GM18868 (cell line): Measurements from ENCODE around the gene KREMEN1.
"Not testable (repeated sequence)": the region's sequence is repeated elsewhere in the genome, so short reads cannot be mapped to it uniquely, and the experiment has no call there.

Source experiments
- ATAC-seq: cut with Tn5 transposase; IDR thresholded peaks from one replicate; pipeline ENCODE4 v1.9.1; 2021; ENCODE audit warnings: mild to moderate bottlenecking, moderate library complexity; ENCODE audit not compliant: unreplicated experiment

KREMEN1 gene, protein sequence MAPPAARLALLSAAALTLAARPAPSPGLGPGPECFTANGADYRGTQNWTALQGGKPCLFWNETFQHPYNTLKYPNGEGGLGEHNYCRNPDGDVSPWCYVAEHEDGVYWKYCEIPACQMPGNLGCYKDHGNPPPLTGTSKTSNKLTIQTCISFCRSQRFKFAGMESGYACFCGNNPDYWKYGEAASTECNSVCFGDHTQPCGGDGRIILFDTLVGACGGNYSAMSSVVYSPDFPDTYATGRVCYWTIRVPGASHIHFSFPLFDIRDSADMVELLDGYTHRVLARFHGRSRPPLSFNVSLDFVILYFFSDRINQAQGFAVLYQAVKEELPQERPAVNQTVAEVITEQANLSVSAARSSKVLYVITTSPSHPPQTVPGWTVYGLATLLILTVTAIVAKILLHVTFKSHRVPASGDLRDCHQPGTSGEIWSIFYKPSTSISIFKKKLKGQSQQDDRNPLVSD

DNA sequence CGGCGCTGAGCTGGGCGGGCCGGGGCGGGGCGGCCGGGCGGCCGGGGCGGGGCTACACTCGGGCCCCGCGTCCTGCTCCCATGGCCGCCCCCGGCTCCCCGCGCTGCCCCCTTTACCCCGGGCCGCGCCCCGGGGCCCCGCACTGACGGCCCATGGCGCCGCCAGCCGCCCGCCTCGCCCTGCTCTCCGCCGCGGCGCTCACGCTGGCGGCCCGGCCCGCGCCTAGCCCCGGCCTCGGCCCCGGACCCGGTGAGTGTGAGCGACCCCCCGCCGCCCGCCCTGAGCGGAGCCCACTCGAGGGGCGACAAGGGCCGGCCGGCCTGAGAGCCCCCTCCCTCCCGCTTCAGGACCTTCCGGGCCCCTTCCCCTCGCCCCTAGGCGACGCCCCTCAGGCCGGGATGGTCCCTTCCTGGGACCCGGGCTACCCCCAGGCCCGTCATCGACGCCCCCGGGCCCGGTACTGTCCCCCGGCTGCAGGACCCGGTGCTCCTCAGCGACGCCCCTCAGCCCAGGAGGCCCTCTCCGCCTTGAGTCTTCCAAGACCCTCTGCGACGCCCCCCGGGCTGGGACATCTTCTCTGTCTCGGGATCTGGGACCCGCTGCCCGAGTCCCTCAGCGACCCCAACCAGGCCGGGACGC is at the start of gene KREMEN1:
KREMEN1 (plus strand) TSS at position 57 of the 639 bp plus-strand sequence; CDS start at position 153, 96 bp downstream.
- ATAC-seq: no peak

GRCh38 chr22:29023172-29023796 is 49.6 kb upstream of the KREMEN1 start:
- no peak for ATAC-seq

- ATAC-seq: no peak
Measured at GRCh38 chr22:29026579-29026978, 46.3 kb upstream of the KREMEN1 start.

- ATAC-seq: no peak
Measured at GRCh38 chr22:29028468-29028867, 44.4 kb upstream of the KREMEN1 start.

DNA sequence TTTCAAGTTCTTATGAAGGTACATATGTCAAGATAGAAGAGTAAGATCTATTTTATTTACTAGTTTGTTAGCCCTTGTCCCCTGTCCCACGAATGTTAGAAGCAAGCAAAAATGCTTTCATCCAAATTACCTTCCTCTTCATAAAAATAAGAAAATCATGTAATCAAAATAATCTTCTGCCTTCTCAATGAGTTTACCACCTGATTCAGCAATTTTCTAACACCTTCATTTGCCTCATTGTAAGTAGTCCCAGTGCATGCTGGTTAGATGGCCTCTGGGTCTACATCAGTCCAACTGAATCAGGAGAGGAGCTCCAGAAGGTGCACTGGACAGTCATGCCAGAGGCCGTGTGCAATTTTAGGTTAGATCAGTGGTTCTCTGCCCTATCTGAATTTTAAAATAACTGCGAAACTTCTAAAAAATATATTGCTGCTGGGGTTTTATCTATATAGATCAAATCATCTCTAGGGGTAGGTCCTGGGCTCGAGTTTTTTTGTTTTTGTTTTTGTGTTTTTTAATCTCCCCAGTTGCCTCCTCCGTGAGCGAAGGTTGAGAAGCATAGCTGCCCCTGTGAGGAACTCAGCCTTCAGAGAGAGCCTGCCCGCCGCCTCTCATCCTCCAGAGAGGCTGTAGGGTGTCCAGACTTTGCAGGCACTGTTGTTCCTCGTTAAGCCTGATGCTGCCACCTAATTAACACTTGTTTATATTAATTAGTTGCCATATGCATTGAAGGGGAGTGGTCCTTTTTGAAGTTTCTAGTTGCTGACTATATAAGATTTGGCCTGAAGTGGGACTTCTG is 43.4 kb upstream of the KREMEN1 start:
- no peak for ATAC-seq

GRCh38 chr22:29030016-29030617 is 42.7 kb upstream of the KREMEN1 start:
- no peak for ATAC-seq

DNA sequence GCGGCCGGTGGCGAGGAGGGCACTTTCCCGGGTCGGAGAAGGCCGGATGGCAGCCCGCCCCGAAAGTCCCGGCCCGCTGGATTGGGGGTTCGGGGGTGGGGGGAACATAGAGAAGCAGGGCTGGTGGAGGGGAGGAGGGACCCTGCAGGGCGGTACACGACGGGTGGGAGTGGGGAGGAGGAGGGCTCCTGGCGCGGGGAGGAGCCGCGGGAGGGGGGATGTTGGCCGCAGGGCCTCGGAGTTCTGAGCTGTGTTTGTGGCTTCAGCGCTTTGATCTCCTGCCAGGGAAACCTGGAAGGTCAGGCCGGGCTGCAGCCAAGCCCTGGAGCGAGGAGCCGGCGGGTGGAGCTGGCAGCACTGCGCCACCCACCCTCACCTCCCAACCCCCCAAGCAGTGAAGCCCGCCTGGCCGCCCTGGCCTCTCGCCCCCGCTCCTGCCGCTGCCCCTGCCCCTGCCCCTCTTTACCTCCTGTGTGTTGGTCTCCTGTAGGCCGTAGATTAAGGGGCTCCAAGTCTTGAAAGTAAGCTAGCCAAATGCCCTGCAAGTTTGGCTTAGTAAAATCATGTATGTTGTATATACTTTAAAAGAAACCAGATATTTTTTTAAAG is 42.1 kb upstream of the KREMEN1 start:
- ATAC-seq: no peak

DNA sequence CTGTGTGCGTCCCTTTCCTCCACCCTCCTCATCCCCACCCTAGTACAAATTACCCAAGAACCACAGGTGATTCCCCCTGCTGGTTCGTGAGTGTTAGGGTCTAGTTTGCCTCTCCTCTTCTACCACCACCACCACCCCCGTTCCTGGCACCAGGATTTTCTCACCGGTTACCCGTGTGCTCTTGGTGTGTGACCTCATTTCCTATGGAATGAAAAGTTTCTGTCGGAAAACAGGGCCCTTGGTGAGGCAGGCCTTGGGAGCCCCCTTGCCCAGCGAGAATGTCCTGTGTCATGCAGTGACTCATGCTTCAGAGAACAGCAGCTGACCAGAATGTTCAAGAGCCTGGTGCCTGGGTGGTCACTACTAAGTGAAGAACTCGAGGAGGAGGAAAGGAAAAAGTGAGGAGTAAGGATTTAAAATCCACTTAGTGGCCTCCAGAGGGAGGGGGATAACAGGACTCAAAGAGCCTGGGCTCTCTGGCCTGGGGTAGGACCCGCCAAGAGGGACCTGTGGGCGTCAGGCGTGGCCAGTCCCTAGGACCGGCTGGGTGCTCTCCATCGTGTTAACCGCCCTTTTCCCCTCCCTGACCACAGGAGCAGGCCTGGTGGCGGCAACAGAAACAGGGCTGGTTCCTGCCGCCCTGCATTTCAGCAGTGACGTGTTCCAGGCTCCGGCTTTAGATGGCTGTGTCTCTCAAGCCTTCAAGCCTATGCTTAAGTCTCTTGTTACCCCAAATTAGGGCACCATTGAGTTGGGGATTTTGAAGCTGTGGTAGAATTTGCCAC is 41.4 kb upstream of the KREMEN1 start:
- ATAC-seq: no peak

- ATAC-seq: no peak
Measured at GRCh38 chr22:29032014-29032475, 40.8 kb upstream of the KREMEN1 start.

GRCh38 chr22:29032584-29032983 is 40.3 kb upstream of the KREMEN1 start:
- ATAC-seq: no peak

DNA sequence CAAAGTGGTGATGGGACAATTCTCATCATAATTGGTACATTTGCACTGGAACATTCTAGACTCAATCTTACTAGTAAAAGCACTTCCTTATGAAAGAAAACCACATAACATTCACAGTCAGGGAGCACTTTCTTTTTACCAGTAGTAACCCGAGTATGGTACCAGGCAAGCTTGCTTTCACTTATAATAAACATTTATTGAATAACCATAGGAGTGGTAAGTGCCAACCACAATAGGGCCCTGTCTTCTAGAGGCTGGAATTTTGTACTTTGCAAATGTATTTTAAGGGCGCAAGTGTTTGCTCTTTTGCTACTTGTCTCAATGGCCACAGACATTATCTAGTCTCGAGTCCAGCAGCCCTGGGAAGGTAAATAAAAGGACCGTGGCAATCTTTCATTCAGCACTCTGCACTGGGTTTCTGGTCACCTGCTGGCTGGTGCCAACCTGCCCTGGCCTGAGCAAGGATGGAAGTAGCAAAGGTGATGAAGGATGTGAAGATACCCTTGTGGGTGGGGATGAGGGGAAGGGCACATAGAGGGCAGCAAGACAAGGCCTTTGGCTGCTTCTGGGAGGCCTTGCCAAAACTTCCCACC is 35.4 kb upstream of the KREMEN1 start:
- no peak for ATAC-seq

- ATAC-seq: no peak
Measured at GRCh38 chr22:29039148-29039547, 33.7 kb upstream of the KREMEN1 start.

- ATAC-seq: not testable (repeated sequence)
Measured at GRCh38 chr22:29039684-29040083, 33.2 kb upstream of the KREMEN1 start.

- ATAC-seq: no peak
Measured at GRCh38 chr22:29040385-29041275, 32.2 kb upstream of the KREMEN1 start.

GRCh38 chr22:29041408-29041807 is 31.4 kb upstream of the KREMEN1 start:
- ATAC-seq: no peak

DNA sequence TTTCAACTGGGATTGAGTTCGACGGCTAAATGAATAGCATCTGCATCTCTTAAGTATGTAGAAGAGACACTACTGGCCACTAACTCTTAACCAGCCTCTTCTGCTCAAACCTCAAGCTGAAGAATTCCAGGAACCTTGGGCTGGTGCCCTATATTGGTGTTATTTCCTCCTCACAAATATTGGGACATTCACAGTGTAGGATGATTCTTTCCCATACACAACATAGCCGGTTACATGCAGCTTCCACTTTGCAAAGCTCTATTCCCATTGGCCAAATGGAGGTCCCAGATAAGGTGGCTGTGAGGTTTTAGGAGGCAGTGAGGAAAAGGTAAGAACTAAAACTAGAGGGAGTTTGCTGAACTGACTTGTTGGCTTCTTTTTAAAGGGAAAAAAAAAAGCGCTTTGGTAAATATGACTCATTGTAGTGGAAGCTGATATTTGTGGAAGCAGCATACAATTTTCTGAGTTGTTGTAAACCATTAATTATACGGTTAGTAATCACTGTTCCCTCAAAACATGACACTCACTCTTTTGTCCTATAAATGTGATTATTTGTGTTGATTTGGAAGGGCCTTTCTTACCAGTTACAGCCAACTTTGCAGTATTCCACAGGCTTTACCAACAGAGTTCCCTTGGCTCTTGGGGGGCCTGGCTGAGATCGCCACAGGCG is 28.8 kb upstream of the KREMEN1 start:
- no peak for ATAC-seq

DNA sequence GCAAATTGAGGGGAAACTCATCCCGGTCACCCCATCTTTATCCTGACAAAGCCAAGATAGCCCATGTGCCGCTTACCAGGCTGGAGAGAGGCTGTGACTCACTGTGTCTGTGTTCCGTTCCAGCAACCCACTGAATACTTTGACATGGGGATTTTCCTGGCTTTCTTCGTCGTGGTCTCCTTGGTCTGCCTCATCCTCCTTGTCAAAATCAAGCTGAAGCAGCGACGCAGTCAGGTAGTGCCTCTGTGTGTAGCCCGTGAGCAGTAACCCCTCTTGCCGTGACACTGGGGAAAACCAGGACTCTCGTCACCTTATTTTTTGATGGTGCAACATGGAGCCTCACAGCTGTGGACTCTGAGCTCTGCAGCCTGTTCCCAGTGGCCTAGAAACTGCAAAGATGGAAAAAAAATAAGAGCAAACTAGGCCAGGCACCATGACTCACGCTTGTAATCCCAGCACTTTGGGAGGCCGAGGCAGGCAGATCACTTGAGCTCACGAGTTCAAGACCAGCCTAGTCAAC is 28.1 kb upstream of the KREMEN1 start:
- ATAC-seq: no peak
